GM21423 (cell line): ENCODE results near the gene TSC1.
"Not testable (repeated sequence)": the region's sequence is repeated elsewhere in the genome, so short reads cannot be mapped to it uniquely, and the experiment has no call there.

Experiments
- ATAC-seq: cut with Tn5 transposase; IDR thresholded peaks from one replicate; pipeline ENCODE4 v1.9.1; 2021; ENCODE audit warnings: mild to moderate bottlenecking, moderate library complexity; ENCODE audit not compliant: unreplicated experiment

The TSC1 gene

DNA sequence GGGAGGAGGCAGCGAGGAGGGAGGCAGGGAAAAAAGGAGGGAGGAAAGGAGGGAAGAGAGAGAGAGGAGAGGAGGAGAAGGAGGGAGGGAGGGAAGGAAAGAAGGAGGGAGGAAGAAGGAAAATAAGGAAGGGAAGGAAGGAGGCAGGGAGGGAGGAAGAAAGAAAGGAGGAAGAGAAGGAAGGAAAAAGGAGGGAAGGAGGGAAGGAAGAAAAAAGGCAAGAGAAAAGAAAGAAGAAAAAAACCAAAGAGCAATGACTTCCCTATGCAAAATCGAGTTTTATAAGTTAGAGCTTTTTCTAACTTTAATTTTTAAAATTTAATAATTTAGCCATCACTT, 33.7 kb upstream of the TSC1 start:
- ATAC-seq = no peak

- no peak for ATAC-seq
These were observed 32.2 kb upstream of the TSC1 start for GRCh38 chr9:132976571-132976970.

GRCh38 chr9:132975961-132976360, 31.5 kb upstream of the TSC1 start:
- no peak for ATAC-seq

DNA sequence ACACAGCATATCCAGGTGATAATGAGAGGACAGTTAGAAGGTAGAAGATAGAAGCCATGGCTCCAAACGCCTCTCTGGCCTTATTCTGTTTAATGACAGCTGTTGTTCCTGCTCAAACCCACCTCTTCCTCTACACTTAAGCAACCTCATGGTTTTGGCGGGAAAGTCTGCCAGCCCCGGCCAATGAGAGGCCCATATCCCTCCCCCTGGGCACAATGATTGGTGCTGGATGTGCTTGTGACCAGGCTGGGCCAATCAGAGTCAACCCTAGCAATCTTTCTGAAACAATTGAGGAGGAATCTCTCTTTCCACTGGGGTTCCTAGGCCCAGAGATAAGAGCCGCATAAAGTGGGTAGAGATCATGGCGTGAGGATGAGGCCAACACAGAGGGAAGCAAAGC, 29.3 kb upstream of the TSC1 start:
- no peak for ATAC-seq

GRCh38 chr9:132973166-132973565, 28.8 kb upstream of the TSC1 start:
- no peak for ATAC-seq

DNA sequence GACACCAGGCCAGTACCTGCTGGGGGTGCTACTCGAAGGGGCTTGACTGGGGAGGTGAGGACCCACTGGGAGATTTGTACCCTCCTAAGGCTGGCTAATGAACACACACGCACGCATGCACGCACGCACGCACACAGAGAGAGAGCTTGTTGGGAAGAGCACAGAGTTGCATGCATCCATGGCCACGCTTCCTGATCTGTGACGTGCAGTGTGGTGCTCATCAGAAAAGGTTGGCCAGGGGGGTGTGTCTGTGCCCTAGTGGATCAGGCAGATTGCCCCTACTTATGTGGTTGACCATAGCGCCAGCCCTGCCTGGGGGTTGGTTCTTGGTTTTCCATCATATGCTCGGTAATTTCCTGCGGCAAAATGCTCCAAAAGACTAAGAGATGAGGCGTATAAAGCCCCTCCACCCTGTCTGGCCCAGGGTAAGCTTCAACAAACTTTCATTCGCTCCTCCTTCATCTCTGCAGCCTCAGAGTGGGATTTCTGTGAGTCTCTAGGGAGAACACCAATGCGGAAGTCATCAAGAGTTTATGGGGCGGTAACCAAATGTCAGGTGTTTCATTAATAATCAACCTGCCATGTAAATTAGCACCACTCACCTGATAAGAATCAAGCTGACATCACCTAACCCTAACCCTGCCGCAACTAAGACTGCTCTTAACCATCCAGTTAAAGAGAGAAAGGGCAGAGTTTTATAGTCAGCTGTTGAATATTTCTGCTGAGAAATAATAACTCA, 26.1 kb upstream of the TSC1 start:
- ATAC-seq = no peak

DNA sequence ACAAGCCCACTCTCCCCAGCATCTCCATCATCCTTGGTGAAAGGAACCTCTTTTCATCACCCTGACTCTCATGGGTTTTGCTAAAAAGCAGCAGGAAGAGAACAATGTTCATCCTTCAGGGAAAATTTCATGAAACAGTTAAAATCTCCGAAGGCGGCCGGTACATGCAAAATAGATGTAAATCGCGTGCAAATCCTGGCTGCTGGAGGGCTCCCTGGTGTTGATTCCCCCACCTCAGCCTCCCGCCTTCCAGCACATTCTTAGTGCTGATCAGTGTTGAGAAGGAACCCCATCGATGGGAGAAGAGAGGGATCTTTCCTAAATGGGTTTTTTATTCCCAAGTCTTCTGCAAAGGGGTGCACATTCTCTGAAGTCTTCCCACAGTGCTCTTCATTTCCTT, 25.4 kb upstream of the TSC1 start:
- ATAC-seq = no peak

DNA sequence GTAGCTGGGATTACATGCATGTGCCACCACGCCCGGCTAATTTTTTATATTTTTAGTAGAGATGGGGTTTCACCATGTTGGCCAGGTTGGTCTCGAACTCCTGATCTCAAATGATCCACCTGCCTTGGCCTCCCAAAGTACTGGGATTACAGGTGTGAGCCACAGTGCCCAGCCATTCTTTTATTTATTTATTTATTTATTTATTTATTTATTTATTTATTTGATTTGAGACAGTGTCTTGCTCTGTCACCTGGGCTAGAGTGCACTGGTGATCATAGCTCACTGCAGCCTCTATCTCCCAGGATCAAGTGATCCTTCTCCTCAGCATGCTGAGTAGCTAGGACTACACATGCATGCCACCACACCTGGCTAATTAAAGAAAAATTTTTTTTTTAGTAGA, 23.5 kb upstream of the TSC1 start:
- not testable (repeated sequence) for ATAC-seq

DNA sequence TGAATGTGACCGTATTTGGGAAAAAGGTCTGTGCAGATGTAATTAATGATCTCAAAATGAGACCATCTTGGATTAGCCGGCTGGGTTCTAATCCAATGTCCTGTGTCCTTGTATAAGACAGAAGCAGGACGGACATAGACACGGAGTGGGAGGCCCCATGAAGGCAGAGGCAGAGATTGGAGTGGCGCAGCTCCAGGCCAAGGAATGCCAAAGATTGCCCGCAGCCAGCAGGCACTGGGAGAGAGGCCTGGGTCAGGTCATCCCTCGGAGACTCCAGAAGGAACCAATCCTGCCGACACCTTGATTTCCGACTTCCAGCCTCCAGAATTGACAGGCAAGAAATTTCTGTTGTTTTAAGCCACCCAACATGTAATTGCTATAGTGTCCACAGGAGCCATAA, 21.1 kb upstream of the TSC1 start:
- ATAC-seq = no peak

- ATAC-seq = no peak
These were observed 16.6 kb upstream of the TSC1 start for GRCh38 chr9:132961002-132961401.

DNA sequence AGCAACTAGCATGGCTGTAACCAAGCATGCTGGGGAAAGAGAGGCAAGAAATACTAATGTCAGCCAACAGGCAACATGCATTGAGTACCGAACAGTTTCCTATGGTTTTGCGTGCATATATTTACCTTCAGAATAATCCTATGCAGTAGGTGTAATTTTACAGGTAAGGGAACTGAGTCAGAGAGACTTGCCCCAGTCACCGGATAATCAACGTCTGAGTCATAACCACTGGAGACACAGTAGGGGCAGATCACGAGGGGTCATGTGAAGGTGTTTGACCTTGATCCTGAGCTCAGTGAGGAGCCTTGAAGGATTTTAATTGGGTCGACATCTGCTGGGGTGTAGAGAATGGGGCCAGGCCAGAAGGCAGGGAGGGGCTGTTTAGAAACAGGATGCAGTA, 13.4 kb upstream of the TSC1 start:
- no peak for ATAC-seq

GRCh38 chr9:132955768-132956167, 11.4 kb upstream of the TSC1 start:
- no peak for ATAC-seq

GRCh38 chr9:132955123-132955522, 10.7 kb upstream of the TSC1 start:
- no peak for ATAC-seq

GRCh38 chr9:132949709-132950108, 5.3 kb upstream of the TSC1 start:
- no peak for ATAC-seq

GRCh38 chr9:132948482-132949050, 4.2 kb upstream of the TSC1 start:
- no peak for ATAC-seq

- no peak for ATAC-seq
These were observed 3.3 kb upstream of the TSC1 start for GRCh38 chr9:132947756-132948155.

GRCh38 chr9:132946631-132947295, 2.3 kb upstream of the TSC1 start:
- no peak for ATAC-seq

DNA sequence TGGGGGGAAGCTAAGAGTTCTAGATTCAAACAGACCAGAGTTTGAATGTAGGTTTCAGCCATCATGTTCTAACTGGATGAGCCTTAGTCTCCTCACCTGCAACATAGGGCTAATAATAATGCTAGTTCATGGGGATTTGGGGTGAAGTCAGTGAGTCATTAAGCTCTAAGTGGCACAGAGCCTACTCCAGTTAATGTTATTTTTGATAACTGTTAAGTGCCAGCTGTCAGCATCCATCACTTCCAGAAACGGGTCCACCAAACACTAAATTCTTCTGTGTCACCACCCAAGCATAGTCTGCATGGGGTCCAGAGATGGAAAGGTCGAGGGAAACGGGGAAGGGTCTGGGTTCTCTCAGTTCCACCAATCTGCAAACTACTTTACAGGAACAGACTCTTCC, 1.8 kb upstream of the TSC1 start:
- ATAC-seq = no peak

GRCh38 chr9:132945186-132946130, 1.0 kb upstream of the TSC1 start:
- ATAC-seq = no peak

- peak; percentile 2 for ATAC-seq
These were observed 644 bp downstream of the TSC1 start for GRCh38 chr9:132943651-132944293.
